ENCODE results near the gene TF. TPM values are rescaled to one million over a fixed set of nuclear protein-coding genes. Genes with fewer than 3 reads are reported as not detected.

The TF gene
- total and polyA plus RNA-seq, 2 of the 8 experiments (the other 6 are each of a cell fraction or from before 2014, with no cell fraction given): 0.02 to 0.26 TPM

- H2BK12ac ChIP-seq (ENCODE audit: low read depth, low read length): no peak overlapping the region
- H4K5ac ChIP-seq (ENCODE audit: insufficient read length, low read depth, low read length): no peak overlapping the region
- no peak overlapping the region for H3K56ac ChIP-seq (replicated peaks; ENCODE audit: insufficient read length, low read depth, low read length)
- H2BK5ac ChIP-seq (ENCODE audit: low read depth, low read length): no peak overlapping the region
- H3K14ac ChIP-seq (ENCODE audit: insufficient read length): no peak overlapping the region
- no peak overlapping the region for H3K4me3 ChIP-seq (ENCODE audit: extremely low read depth in 1 of 4, insufficient read depth in 2 of 4, low read depth in 3 of 4, low read length in 4 of 4)
- H2BK20ac ChIP-seq (ENCODE audit: low read length): no peak overlapping the region
- H2AK5ac ChIP-seq (ENCODE audit: low read depth, low read length): no peak overlapping the region
- H3K4me1 ChIP-seq (replicated peaks in 1 of 4; ENCODE audit: control insufficient read depth in 3 of 4, insufficient read depth in 4 of 4, low read length in 3 of 4): no peaks in the 10 kb centered on the region; a peak in 1 of 7 replicates
- no peak overlapping the region for H4K91ac ChIP-seq (replicated peaks; ENCODE audit: insufficient read length, low read length)
- no peak overlapping the region for H3K4ac ChIP-seq (replicated peaks; ENCODE audit: insufficient read length, low read depth, low read length)
- H3K4me2 ChIP-seq (ENCODE audit: insufficient read depth in 1 of 2, low read depth in 2 of 2, low read length in 2 of 2): no peak overlapping the region
- no peak overlapping the region for H3K27ac ChIP-seq (ENCODE audit: low read depth, low read length)
- no peaks in the 10 kb centered on the region; a peak in 3 of 8 replicates for H3K36me3 ChIP-seq (ENCODE audit: control insufficient read depth in 2 of 4, insufficient read depth in 4 of 4, low read length in 3 of 4)
- no peaks in the 10 kb centered on the region for H4K20me1 ChIP-seq (replicated peaks in 1 of 2; ENCODE audit: control insufficient read depth in 1 of 2, insufficient read depth in 2 of 2, low read length in 2 of 2)
- no peak overlapping the region for H3K23ac ChIP-seq (ENCODE audit: insufficient read length)
- H3K23me2 ChIP-seq (ENCODE audit: low read depth, low read length): peaks cover 4% of the 10 kb centered on the region; the same call in 1 of the 2 replicates
- no peak overlapping the region for H2BK120ac ChIP-seq (replicated peaks; ENCODE audit: low read depth, low read length)
- H2BK15ac ChIP-seq (ENCODE audit: low read length): no peak overlapping the region
- ChIA-PET POLR2A (ENCODE audit: partially characterized antibody) (interaction anchor here (0.7 to 1.1 kb wide), 2 partner anchors 13 to 29 kb away, joined by 3 to 4 read pairs; no protein-coding TSS in a partner anchor), CTCF (ENCODE audit: partially characterized antibody) (interaction anchor here (0.5 to 1.5 kb wide), 3 partner anchors 13 to 95 kb away, joined by 3 to 4 read pairs (median 3); no protein-coding TSS in a partner anchor)
- 82% methylated on average over 4 of the region's 4 CpGs; no CpG with 5 or more reads in 1 of the 2 experiments for WGBS, 2 experiments (ENCODE audit: extremely low coverage in 1 of 2, insufficient coverage in 1 of 2, insufficient read length in 1 of 2, insufficient replicate concordance in 2 of 2, low coverage in 1 of 2, low lambda C conversion rate in 2 of 2, missing lambda C conversion rate in 1 of 2)
- H3K27me3 ChIP-seq (replicated peaks in 1 of 4; ENCODE audit: control insufficient read depth in 3 of 4, extremely low read depth in 1 of 4, insufficient read depth in 3 of 4, low read length in 3 of 4): no peaks in the 10 kb centered on the region
- H3K9ac ChIP-seq (replicated peaks in 1 of 4; ENCODE audit: extremely low read depth in 1 of 4, low read depth in 3 of 4, low read length in 3 of 4): no peak overlapping the region
- no peak for DNase-seq (ENCODE audit: low read depth in 1 of 2, low spot score in 2 of 2)
- no peak overlapping the region for H2AFZ ChIP-seq (ENCODE audit: low read length)
- no peak for FAIRE-seq
- no peaks in the 10 kb centered on the region for H3K79me2 ChIP-seq (ENCODE audit: control insufficient read depth in 1 of 2, insufficient read depth in 2 of 2, low read length in 2 of 2)
- no peak overlapping the region for H4K8ac ChIP-seq (ENCODE audit: extremely low read depth, insufficient read depth, low read length)
- no peaks in the 10 kb centered on the region for H3K79me1 ChIP-seq (ENCODE audit: low read depth, low read length)
- H3K18ac ChIP-seq (ENCODE audit: extremely low read depth, low read length): no peak overlapping the region
- H3K9me3 ChIP-seq (ENCODE audit: insufficient read depth in 2 of 2, low read depth in 1 of 2, low read length in 1 of 2): no peaks in the 10 kb centered on the region
- no peak for TF ChIP-seq HDAC6 (IDR thresholded peaks at IDR 0.05; ENCODE audit: low read depth, low read length)
- no peak for TF ChIP-seq POU5F1 (IDR thresholded peaks at IDR 0.05; ENCODE audit: low read depth, low read length)
- no peak for TF ChIP-seq CEBPB (IDR thresholded peaks at IDR 0.05; ENCODE audit: low read depth, low read length)
- no peak for TF ChIP-seq ATF2 (IDR thresholded peaks at IDR 0.05; ENCODE audit: low read length)
- TF ChIP-seq KDM4A (IDR thresholded peaks at IDR 0.05; ENCODE audit: low read depth, low read length, severe bottlenecking): no peak
- no peak for TF ChIP-seq POLR2AphosphoS5 (IDR thresholded peaks at IDR 0.05; ENCODE audit: low read depth, low read length)
- no peak for TF ChIP-seq GABPA (IDR thresholded peaks at IDR 0.05; ENCODE audit: borderline replicate concordance, insufficient read depth, low read length)
- no peak for TF ChIP-seq EZH2 (IDR thresholded peaks at IDR 0.05; ENCODE audit: low read depth, low read length, severe bottlenecking)
- no peak for TF ChIP-seq CTBP2 (IDR thresholded peaks at IDR 0.05; ENCODE audit: borderline replicate concordance, insufficient read depth, insufficient read length, low read length)
- no peak for TF ChIP-seq JUND (IDR thresholded peaks at IDR 0.05; ENCODE audit: low read length)
- TF ChIP-seq BACH1 (IDR thresholded peaks at IDR 0.05; ENCODE audit: low read length): no peak
- no peak for TF ChIP-seq YY1 (IDR thresholded peaks at IDR 0.05; ENCODE audit: low read depth, low read length)
- no peak for TF ChIP-seq POLR2A (IDR thresholded peaks at IDR 0.05; ENCODE audit: control extremely low read depth in 1 of 2, low read depth in 2 of 2, low read length in 2 of 2)
Measured at GRCh38 chr3:133835961-133836360, 89.8 kb downstream of the TF start.
